Measurements from ENCODE around the gene FLT1.

FLT1 gene

DNA sequence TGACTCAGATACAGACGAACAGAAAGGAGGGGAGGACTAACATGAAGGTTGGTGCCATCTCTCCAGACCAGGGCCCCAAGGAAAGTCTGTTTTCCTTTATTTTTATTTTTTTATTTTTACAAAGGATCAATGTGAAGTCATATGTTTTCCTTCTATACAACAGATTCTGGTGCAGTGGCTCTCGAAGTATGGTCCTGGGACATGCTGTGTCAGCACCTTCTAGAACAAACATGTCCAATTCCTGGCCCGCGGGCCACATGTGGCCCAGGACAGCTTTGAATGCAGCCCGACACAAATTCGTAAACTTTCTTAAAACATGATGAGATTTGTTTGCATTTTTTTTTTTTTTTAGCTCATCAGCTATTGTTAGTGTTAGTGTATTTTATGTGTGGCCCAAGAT is 174.7 kb downstream of the FLT1 start:
- no peaks in the 10 kb centered on the region for H3K27me3 ChIP-seq (ENCODE audit: low read depth, low read length)
- no peak overlapping the region for H3K4me3 ChIP-seq (ENCODE audit: low read depth in 1 of 2, low read length in 2 of 2)
- H3K36me3 ChIP-seq (ENCODE audit: control insufficient read depth in 1 of 2, insufficient read depth in 2 of 2, low read length in 2 of 2): no peaks in the 10 kb centered on the region
- H3K9me3 ChIP-seq (ENCODE audit: control insufficient read depth in 1 of 2, low read length in 2 of 2): no peaks in the 10 kb centered on the region
- no peak overlapping the region for H3K27ac ChIP-seq (ENCODE audit: low read length)
- peaks cover 0 to 3% of the 10 kb centered on the region in 2 donors for H3K4me1 ChIP-seq (ENCODE audit: control insufficient read depth in 1 of 2, insufficient read depth in 2 of 2, low read length in 2 of 2)

DNA sequence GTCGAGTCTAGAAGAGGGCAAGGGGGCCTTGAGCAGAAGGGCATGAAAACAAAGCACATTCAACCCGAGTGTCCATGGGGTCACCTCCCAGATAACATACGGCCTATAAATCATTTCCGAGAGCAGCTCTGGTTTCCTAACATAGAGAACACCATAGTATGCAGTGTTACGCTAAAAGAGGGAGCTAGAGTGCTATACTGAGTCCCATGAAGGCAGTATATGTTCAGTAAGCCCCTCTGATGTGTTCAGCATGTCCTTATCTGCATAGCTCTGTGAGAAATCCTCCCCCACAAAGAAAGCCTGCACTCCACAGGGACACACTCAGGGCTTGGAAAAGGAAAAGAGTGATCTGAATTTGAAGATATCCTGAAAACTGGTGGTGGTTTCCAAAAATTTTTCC is 175.4 kb downstream of the FLT1 start:
- H3K9me3 ChIP-seq (ENCODE audit: control insufficient read depth in 1 of 2, low read length in 2 of 2): no peaks in the 10 kb centered on the region
- no peaks in the 10 kb centered on the region for H3K27me3 ChIP-seq (ENCODE audit: low read depth, low read length)
- H3K4me1 ChIP-seq (ENCODE audit: control insufficient read depth in 1 of 2, insufficient read depth in 2 of 2, low read length in 2 of 2): peaks cover 0 to 3% of the 10 kb centered on the region in 2 donors

DNA sequence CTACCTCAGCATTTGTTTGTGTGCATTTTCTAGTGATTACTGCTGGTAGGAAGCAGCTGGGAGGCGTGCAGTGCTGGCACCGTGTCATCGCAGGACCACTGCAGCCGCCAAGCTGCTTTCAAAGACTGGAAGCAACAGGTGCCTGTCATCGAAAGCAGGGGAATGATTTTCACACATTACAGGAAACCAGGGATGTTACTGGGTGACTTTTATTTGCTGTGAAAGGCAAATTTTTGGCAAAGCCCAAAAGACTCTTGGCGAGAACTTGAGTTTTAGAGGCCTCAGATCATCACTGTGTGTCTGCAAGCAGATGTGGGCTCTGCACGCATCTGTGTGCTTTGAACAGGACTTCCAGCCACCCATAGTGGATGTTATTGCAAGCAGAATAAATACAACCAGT is 176.4 kb downstream of the FLT1 start:
- H3K9me3 ChIP-seq (ENCODE audit: control insufficient read depth in 1 of 2, low read length in 2 of 2): no peaks in the 10 kb centered on the region
- no peaks in the 10 kb centered on the region for H3K27me3 ChIP-seq (ENCODE audit: low read depth, low read length)
- no peak overlapping the region for H3K27ac ChIP-seq (ENCODE audit: low read length)

More for the DNA sequence above, 175.4 kb downstream of the FLT1 start:
- Histone ChIP-seq H3K4me3 (ENCODE audit: low read depth in 1 of 2, low read length in 2 of 2) (no peak overlapping the region), H3K36me3 (ENCODE audit: control insufficient read depth in 1 of 2, insufficient read depth in 2 of 2, low read length in 2 of 2) (no peaks in the 10 kb centered on the region), H3K27ac (ENCODE audit: low read length) (no peak overlapping the region)

DNA sequence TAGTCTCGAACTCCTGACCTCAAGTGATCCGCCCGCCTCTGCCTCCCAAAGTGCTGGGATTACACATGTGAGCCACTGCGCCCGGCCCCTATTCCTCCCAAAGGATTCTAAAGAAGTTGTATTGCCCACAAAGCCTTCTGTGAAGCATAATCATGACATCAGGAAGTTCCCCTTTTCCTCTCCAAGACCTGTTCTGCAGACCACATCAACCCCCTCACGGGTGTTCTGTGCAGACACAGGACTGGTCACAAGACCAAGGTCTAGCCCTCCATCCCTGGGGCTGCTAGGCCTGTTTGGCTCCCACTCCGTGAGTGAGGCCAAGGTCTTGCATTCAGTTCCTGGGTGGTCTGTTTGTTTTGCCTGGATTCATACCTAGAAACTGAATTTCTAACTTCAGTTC is 178.1 kb downstream of the FLT1 start:
- Histone ChIP-seq H3K4me1 (ENCODE audit: control insufficient read depth in 1 of 2, insufficient read depth in 2 of 2, low read length in 2 of 2) (peaks cover 0 to 3% of the 10 kb centered on the region in 2 donors), H3K9me3 (ENCODE audit: control insufficient read depth in 1 of 2, low read length in 2 of 2) (no peaks in the 10 kb centered on the region), H3K4me3 (ENCODE audit: low read depth in 1 of 2, low read length in 2 of 2) (no peak overlapping the region), H3K27ac (ENCODE audit: low read length) (no peak overlapping the region), H3K36me3 (ENCODE audit: control insufficient read depth in 1 of 2, insufficient read depth in 2 of 2, low read length in 2 of 2) (no peaks in the 10 kb centered on the region), H3K27me3 (ENCODE audit: low read depth, low read length) (no peaks in the 10 kb centered on the region)

More for the DNA sequence above, 176.4 kb downstream of the FLT1 start:
- Histone ChIP-seq H3K4me3 (ENCODE audit: low read depth in 1 of 2, low read length in 2 of 2) (no peak overlapping the region), H3K4me1 (ENCODE audit: control insufficient read depth in 1 of 2, insufficient read depth in 2 of 2, low read length in 2 of 2) (peaks cover 0 to 3% of the 10 kb centered on the region in 2 donors), H3K36me3 (ENCODE audit: control insufficient read depth in 1 of 2, insufficient read depth in 2 of 2, low read length in 2 of 2) (no peaks in the 10 kb centered on the region)

DNA sequence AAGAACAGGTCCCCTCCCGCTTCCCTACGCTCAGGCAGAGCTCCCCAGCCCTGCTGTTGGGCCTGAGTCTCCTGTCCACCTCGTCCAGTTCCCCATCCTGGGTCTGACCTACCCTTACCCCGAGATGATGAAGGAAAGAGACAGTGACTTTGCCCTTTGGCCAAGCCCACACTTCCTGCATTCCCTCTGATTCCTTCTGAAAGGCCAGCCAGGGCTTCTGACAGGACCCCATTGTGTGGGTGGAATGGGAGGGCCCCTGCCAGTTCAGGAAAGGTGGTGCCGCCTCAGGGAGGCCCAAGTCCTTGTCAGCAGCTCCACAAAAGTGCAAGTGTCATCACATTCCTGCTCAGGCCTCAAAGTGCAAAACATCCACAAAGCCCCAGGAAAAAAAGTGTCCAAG is 178.8 kb downstream of the FLT1 start:
- H3K27me3 ChIP-seq (ENCODE audit: low read depth, low read length): no peaks in the 10 kb centered on the region
- no peak overlapping the region for H3K4me3 ChIP-seq (ENCODE audit: low read depth in 1 of 2, low read length in 2 of 2)
- no peaks in the 10 kb centered on the region for H3K9me3 ChIP-seq (ENCODE audit: control insufficient read depth in 1 of 2, low read length in 2 of 2)
- no peak overlapping the region for H3K27ac ChIP-seq (ENCODE audit: low read length)
- no peaks in the 10 kb centered on the region for H3K36me3 ChIP-seq (ENCODE audit: control insufficient read depth in 1 of 2, insufficient read depth in 2 of 2, low read length in 2 of 2)
- peaks cover 0 to 3% of the 10 kb centered on the region in 2 donors for H3K4me1 ChIP-seq (ENCODE audit: control insufficient read depth in 1 of 2, insufficient read depth in 2 of 2, low read length in 2 of 2)

DNA sequence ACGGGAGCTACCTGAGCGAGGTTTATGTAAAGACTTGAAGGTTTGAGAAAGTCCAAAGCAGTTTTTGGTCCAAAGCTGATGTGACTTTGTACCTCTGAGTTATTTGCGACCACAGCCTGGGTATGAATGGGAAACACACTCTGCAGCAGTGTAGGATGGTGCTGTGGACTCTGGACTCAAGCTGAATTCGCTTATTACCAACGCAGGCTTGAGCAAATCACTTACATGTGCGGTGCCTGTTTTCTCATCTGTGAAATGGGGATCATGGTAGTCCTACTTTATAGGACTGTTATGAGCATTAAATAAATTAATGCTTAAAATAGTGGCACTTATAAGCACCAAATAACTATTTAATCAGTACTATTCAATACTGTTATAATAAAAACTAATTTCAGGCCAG is 180.0 kb downstream of the FLT1 start:
- H3K4me3 ChIP-seq (ENCODE audit: low read depth in 1 of 2, low read length in 2 of 2): no peak overlapping the region
- H3K27ac ChIP-seq (ENCODE audit: low read length): no peak overlapping the region
- H3K27me3 ChIP-seq (ENCODE audit: low read depth, low read length): no peaks in the 10 kb centered on the region
- no peaks in the 10 kb centered on the region for H3K9me3 ChIP-seq (ENCODE audit: control insufficient read depth in 1 of 2, low read length in 2 of 2)
- no peaks in the 10 kb centered on the region for H3K36me3 ChIP-seq (ENCODE audit: control insufficient read depth in 1 of 2, insufficient read depth in 2 of 2, low read length in 2 of 2)
- H3K4me1 ChIP-seq (ENCODE audit: control insufficient read depth in 1 of 2, insufficient read depth in 2 of 2, low read length in 2 of 2): peaks cover 0 to 3% of the 10 kb centered on the region in 2 donors

DNA sequence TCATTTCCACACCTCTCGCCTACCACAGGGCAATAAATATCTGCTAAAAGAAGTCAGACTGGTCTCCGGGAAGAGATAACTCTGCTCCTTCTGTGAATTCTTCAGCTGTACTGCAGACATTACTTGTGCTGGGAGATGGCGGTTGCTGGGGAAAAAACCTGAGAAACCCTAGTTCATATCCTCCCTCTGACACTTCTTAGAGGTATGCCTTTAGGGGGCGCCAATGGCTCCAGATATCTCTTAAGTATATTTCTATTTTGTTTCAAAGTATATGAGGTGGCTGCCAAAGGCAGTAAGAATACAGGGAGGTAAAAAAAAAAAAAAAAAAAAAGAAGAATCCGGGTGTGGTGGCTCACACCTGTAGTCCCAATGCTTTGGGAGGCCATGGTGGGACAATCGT is 181.3 kb downstream of the FLT1 start:
- Histone ChIP-seq H3K27ac (ENCODE audit: low read length) (no peak overlapping the region), H3K4me3 (ENCODE audit: low read depth in 1 of 2, low read length in 2 of 2) (no peak overlapping the region), H3K4me1 (ENCODE audit: control insufficient read depth in 1 of 2, insufficient read depth in 2 of 2, low read length in 2 of 2) (no peaks in the 10 kb centered on the region), H3K27me3 (ENCODE audit: low read depth, low read length) (no peaks in the 10 kb centered on the region), H3K36me3 (ENCODE audit: control insufficient read depth in 1 of 2, insufficient read depth in 2 of 2, low read length in 2 of 2) (no peaks in the 10 kb centered on the region), H3K9me3 (ENCODE audit: control insufficient read depth in 1 of 2, low read length in 2 of 2) (no peaks in the 10 kb centered on the region)

DNA sequence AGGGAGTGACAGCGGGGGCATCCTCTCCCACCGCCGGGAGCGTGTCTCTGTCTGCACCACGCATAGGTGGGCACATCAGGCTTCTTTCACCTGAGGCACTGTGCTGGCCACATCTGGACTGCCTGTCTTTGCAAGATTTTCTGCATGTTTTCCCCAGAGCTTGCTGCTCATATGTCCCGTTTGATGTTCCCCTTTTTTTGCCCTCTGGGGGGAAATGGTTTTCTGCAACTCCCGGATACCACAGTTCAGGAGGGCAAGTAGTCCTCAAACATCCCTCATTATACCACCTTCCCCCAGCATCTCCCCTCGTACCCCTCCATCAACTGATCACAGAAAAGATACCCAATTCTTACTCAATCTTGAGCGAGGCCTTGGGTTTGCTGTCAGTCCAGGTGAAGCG is 188.6 kb downstream of the FLT1 start:
- Histone ChIP-seq H3K27ac (ENCODE audit: low read length) (no peak overlapping the region), H3K4me1 (ENCODE audit: control insufficient read depth in 1 of 2, insufficient read depth in 2 of 2, low read length in 2 of 2) (no peaks in the 10 kb centered on the region), H3K4me3 (ENCODE audit: low read depth in 1 of 2, low read length in 2 of 2) (no peak overlapping the region), H3K9me3 (ENCODE audit: control insufficient read depth in 1 of 2, low read length in 2 of 2) (no peaks in the 10 kb centered on the region), H3K27me3 (ENCODE audit: low read depth, low read length) (no peaks in the 10 kb centered on the region), H3K36me3 (ENCODE audit: control insufficient read depth in 1 of 2, insufficient read depth in 2 of 2, low read length in 2 of 2) (no peaks in the 10 kb centered on the region)

DNA sequence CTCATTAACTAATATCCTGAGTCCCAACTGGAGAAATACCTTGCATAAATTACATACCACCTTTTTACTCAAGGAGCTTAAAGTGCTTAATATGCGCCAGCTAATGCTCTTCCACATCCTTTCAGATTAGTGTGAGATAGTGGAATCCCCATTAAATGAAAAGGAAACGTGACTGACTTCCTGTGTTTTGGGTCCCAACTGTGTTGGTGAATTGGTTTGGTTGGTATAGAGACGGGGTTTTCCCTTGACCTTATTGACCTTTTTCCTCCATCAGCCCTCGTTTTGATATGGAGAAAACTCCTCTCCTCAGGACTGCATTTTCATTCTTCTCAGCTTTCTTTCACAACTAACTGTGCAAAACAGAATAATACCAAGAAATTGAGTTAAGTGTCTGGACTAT is 193.1 kb downstream of the FLT1 start:
- H3K9me3 ChIP-seq (ENCODE audit: control insufficient read depth in 1 of 2, low read length in 2 of 2): no peaks in the 10 kb centered on the region
- H3K27me3 ChIP-seq (ENCODE audit: low read depth, low read length): no peaks in the 10 kb centered on the region
- no peaks in the 10 kb centered on the region for H3K36me3 ChIP-seq (ENCODE audit: control insufficient read depth in 1 of 2, insufficient read depth in 2 of 2, low read length in 2 of 2)
- H3K27ac ChIP-seq (ENCODE audit: low read length): no peak overlapping the region
- no peak overlapping the region for H3K4me3 ChIP-seq (ENCODE audit: low read depth in 1 of 2, low read length in 2 of 2)
- no peaks in the 10 kb centered on the region for H3K4me1 ChIP-seq (ENCODE audit: control insufficient read depth in 1 of 2, insufficient read depth in 2 of 2, low read length in 2 of 2)

DNA sequence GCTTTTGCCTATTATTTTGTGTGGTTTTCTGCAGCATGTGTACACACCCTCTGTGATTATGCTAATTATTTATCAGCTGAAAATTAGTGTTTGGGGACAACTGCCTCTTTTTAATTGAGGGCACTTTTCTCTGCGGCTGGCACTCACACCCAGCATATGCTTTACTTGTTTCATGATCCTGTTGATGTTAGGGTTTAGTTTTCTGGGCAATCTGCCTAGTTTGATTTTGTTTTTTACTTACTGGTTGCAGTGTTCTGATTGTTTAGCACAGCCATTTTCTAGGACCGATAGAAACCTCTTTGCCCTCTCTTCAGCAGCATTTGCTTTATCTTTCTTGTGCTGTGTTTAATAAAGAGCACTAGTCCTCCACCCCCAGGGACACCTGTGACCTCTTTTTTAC is 195.0 kb downstream of the FLT1 start:
- H3K4me3 ChIP-seq (ENCODE audit: low read depth in 1 of 2, low read length in 2 of 2): no peak overlapping the region
- peaks cover 3 to 7% of the 10 kb centered on the region in 2 donors for H3K36me3 ChIP-seq (ENCODE audit: control insufficient read depth in 1 of 2, insufficient read depth in 2 of 2, low read length in 2 of 2)
- no peaks in the 10 kb centered on the region for H3K4me1 ChIP-seq (ENCODE audit: control insufficient read depth in 1 of 2, insufficient read depth in 2 of 2, low read length in 2 of 2)
- no peak overlapping the region for H3K27ac ChIP-seq (ENCODE audit: low read length)
- no peaks in the 10 kb centered on the region for H3K9me3 ChIP-seq (ENCODE audit: control insufficient read depth in 1 of 2, low read length in 2 of 2)
- no peaks in the 10 kb centered on the region for H3K27me3 ChIP-seq (ENCODE audit: low read depth, low read length)

DNA sequence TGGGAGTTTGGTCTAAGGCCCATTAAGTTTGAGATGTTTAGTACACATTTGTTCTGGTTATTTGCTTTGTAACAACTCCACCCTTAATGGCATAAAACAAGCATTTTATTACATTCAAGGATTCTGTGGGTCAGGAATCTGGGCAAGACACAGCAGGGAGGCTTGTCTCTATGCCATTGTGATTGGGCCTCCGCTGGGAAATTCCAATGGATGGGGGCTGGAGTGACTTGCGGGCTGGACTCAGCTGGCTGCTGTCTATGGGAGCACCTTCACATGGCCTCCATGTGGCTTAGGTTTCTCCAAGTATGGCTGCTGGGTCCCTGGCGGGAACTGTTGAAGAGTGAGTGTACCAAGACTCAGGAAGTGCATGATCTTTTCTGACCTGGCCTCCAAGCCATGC is 197.6 kb downstream of the FLT1 start:
- H3K27ac ChIP-seq (ENCODE audit: low read length): no peak overlapping the region
- H3K27me3 ChIP-seq (ENCODE audit: low read depth, low read length): no peaks in the 10 kb centered on the region
- H3K4me1 ChIP-seq (ENCODE audit: control insufficient read depth in 1 of 2, insufficient read depth in 2 of 2, low read length in 2 of 2): no peaks in the 10 kb centered on the region
- no peak overlapping the region for H3K4me3 ChIP-seq (ENCODE audit: low read depth in 1 of 2, low read length in 2 of 2)
- no peaks in the 10 kb centered on the region for H3K9me3 ChIP-seq (ENCODE audit: control insufficient read depth in 1 of 2, low read length in 2 of 2)
- H3K36me3 ChIP-seq (ENCODE audit: control insufficient read depth in 1 of 2, insufficient read depth in 2 of 2, low read length in 2 of 2): peaks cover 21 to 25% of the 10 kb centered on the region in 2 donors

DNA sequence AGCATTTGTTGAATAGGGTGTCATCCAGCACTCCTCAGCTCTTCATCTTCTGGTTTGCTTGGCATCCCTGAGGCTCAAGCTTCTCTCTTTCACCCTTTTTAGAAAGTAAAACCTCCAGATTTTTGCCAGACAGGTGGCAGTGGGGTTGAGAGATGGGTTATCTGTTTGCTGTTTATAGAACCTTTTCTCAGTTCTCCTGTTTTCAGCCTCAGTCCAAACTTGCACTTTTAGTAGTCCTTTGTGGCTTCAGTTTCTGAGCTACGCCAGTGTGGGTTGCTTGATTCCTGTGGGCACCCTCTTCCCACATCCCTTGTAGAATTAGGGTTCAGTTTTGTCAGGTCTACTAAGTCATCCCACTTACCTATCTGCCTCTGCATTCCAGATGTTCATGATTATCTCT is 208.7 kb downstream of the FLT1 start:
- Histone ChIP-seq H3K4me1 (ENCODE audit: control insufficient read depth in 1 of 2, insufficient read depth in 2 of 2, low read length in 2 of 2) (no peaks in the 10 kb centered on the region), H3K4me3 (ENCODE audit: low read depth in 1 of 2, low read length in 2 of 2) (no peak overlapping the region), H3K27me3 (ENCODE audit: low read depth, low read length) (no peaks in the 10 kb centered on the region), H3K9me3 (ENCODE audit: control insufficient read depth in 1 of 2, low read length in 2 of 2) (no peaks in the 10 kb centered on the region), H3K27ac (ENCODE audit: low read length) (no peak overlapping the region), H3K36me3 (ENCODE audit: control insufficient read depth in 1 of 2, insufficient read depth in 2 of 2, low read length in 2 of 2) (peaks cover 19 to 49% of the 10 kb centered on the region in 2 donors)
